ENCODE measurements around the gene TBC1D22B.

The TBC1D22B gene

DNA sequence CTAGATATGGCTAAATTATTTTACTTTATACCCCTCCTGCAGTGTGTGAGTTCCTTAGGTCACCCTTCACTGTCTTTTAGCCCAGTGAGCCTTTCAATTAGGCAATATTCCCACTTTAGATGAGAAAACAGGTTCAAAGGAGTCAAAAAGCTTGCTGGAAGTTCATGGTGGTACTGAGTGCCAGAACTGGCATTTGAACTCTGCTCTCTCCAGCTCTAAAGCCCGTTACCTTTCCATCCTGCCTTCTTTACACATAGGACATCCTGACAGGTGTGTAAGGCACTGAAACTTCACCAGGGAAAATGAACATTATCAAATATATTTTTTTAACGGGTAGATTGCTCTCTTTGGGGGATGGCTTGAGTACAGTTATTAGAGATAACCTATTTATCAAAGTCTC, 11.5 kb downstream of the TBC1D22B start:
- POLR2A ChIA-PET (ENCODE audit: low non-redundant PET) = no interaction called here
- H3K27ac ChIP-seq = no peak overlapping the region
- CTCF ChIA-PET = interaction anchor here (0.6 kb wide), 1 partner anchor 196 kb away, joined by 4 read pairs; no protein-coding TSS in a partner anchor
- TF ChIP-seq, protein P1, sequence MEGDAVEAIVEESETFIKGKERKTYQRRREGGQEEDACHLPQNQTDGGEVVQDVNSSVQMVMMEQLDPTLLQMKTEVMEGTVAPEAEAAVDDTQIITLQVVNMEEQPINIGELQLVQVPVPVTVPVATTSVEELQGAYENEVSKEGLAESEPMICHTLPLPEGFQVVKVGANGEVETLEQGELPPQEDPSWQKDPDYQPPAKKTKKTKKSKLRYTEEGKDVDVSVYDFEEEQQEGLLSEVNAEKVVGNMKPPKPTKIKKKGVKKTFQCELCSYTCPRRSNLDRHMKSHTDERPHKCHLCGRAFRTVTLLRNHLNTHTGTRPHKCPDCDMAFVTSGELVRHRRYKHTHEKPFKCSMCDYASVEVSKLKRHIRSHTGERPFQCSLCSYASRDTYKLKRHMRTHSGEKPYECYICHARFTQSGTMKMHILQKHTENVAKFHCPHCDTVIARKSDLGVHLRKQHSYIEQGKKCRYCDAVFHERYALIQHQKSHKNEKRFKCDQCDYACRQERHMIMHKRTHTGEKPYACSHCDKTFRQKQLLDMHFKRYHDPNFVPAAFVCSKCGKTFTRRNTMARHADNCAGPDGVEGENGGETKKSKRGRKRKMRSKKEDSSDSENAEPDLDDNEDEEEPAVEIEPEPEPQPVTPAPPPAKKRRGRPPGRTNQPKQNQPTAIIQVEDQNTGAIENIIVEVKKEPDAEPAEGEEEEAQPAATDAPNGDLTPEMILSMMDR (conservative IDR thresholded peaks at IDR 0.05; ENCODE audit: low read depth) = no peak
- no peak for DNase-seq (ENCODE audit: low spot score)

DNA sequence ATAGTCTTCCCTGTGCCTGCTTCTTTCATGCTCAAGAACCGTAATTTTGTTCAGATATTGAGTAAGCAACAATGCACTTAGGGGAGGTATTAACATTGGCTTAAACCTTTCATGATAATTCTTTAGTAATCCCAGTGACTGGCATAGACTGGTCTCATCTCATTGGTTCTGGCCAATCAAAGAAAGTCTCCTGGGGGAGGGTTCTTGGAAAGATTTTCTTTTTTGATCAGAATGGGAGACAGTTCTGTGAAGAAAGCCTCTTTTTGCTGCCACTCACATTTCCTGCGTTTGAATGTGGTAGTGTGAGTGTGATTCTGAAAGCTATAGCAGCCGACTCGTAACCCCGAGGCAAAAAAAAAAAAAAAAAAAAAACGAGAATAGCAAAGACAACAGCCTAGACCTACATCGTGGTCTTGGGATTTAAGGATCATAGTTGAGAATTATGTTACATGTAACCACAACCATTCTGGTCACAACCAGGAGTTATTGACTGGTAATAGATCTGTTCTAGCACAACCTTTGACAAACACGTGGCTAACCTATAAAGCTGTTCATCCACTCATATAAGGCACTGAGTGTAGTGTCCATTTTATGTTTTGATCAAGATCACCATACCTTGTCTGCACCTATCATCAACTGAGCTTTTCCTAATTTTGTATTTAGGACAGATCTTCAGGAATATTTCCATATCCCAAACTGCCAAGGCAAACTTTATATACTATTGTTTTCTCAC, 15.4 kb downstream of the TBC1D22B start:
- CTCF ChIA-PET = interaction anchor here (0.6 kb wide), 1 partner anchor 52 kb away, joined by 4 read pairs; no protein-coding TSS in a partner anchor
- no peak overlapping the region for H3K27ac ChIP-seq
- DNase-seq (ENCODE audit: low spot score) = no peak
- POLR2A ChIA-PET (ENCODE audit: low non-redundant PET) = no interaction called here
- TF ChIP-seq, protein P1 (conservative IDR thresholded peaks at IDR 0.05; ENCODE audit: low read depth) = no peak

- ChIA-PET CTCF (interaction anchor here (0.6 kb wide), 1 partner anchor 52 kb away, joined by 4 read pairs; no protein-coding TSS in a partner anchor), POLR2A (ENCODE audit: low non-redundant PET) (interaction anchor here (0.9 kb wide), 1 partner anchor 16 kb away, joined by 3 read pairs; the partner anchor contains the start of gene TBC1D22B)
- H3K27ac ChIP-seq = no peak overlapping the region
- DNase-seq (ENCODE audit: low spot score) = no peak
- TF ChIP-seq, protein P1 (conservative IDR thresholded peaks at IDR 0.05; ENCODE audit: low read depth) = no peak
Observed at GRCh38 chr6:37273690-37274089, 16.1 kb downstream of the TBC1D22B start.

DNA sequence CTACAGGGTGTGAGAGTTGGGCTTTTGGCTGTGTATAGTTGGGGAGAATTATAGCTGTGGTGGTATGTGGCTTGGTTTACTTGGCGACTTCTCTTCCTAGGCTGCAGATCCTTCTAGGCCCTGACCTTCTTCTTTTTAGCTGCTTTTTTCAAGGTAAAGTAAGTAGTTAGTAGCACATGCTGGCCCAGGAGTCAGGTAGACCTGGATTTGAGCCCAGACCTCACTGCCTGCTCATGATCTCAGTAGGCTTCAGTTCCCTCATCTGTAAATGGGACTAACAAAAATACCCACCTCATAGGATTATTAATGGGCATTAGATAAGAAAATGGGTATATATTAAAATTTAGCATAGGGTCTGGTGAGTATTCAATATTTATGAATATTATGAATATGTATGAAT, 17.8 kb downstream of the TBC1D22B start:
- POLR2A ChIA-PET (ENCODE audit: low non-redundant PET) = no interaction called here
- CTCF ChIA-PET = no interaction called here
- TF ChIP-seq, protein P1 (conservative IDR thresholded peaks at IDR 0.05; ENCODE audit: low read depth) = no peak
- DNase-seq (ENCODE audit: low spot score) = no peak
- no peak overlapping the region for H3K27ac ChIP-seq

- no peak overlapping the region for H3K27ac ChIP-seq
- TF ChIP-seq, protein P1 (conservative IDR thresholded peaks at IDR 0.05; ENCODE audit: low read depth) = no peak
- DNase-seq (ENCODE audit: low spot score) = no peak
- CTCF ChIA-PET = interaction anchor here (0.6 kb wide), 1 partner anchor 22 kb away, joined by 3 read pairs; no protein-coding TSS in a partner anchor
- POLR2A ChIA-PET (ENCODE audit: low non-redundant PET) = no interaction called here
Observed at GRCh38 chr6:37277001-37277409, 19.4 kb downstream of the TBC1D22B start.

- CTCF ChIA-PET = interaction anchor here (1.1 kb wide), 1 partner anchor 205 kb away, joined by 3 read pairs; no protein-coding TSS in a partner anchor
Observed at GRCh38 chr6:37279366-37280134, 22.0 kb downstream of the TBC1D22B start.

More at GRCh38 chr6:37279366-37280134, 22.0 kb downstream of the TBC1D22B start:
- no peak for DNase-seq (ENCODE audit: low spot score)
- TF ChIP-seq, protein P1 (conservative IDR thresholded peaks at IDR 0.05; ENCODE audit: low read depth) = no peak
- POLR2A ChIA-PET (ENCODE audit: low non-redundant PET) = no interaction called here
- peak overlapping the region; percentile 29; the same call in 1 of the 2 replicates for H3K27ac ChIP-seq

Data from RWPE1 (cell line).